A673 (cell line): ENCODE results near the gene ANO2. TPM values are rescaled to one million over a fixed set of nuclear protein-coding genes. Genes with fewer than 3 reads are reported as not detected.

Experiments used
- BruUV-seq: library from RNA; stranded (reverse); fragments of 400-500 nt; replicated peaks from 2 replicates; lab custom pipeline; 2021; lab: Mats Ljungman, UMichigan
- CTCF ChIA-PET: fragments of 300-600 bp; sonication (Branson Sonifier 250); formaldehyde crosslinking; loops from one replicate; lab custom pipeline; 2022; ENCODE audit warnings: antibody characterized with exemption; lab: Charles Lee
- POLR2A ChIA-PET: fragments of 300-600 bp; sonication (Branson Sonifier 250); formaldehyde crosslinking; loops from one replicate; lab custom pipeline; 2022; ENCODE audit warnings: antibody characterized with exemption; ENCODE audit not compliant: low non-redundant PET; lab: Charles Lee
- DNase-seq: peaks from one replicate; pipeline ENCODE4 v3.0.0-alpha.2; 2015; ENCODE audit warnings: low spot score
- H3K27ac ChIP-seq: fragments of 200-600 bp; sonication (generic); 2 replicates; pipeline ENCODE4 v1.5.1; 2016; ENCODE audit warnings: mixed run types, low read depth, mild to moderate bottlenecking, mixed read lengths, antibody characterized with exemption, low read length; ENCODE audit not compliant: poor library complexity, severe bottlenecking
- H3K27me3 ChIP-seq: fragments of 200-600 bp; sonication (generic); replicated peaks from 2 replicates; pipeline ENCODE4 v1.6.1; 2017; ENCODE audit warnings: mixed run types, low read depth, mild to moderate bottlenecking, mixed read lengths, antibody characterized with exemption, low read length; ENCODE audit not compliant: insufficient read depth, poor library complexity
- H3K36me3 ChIP-seq: fragments of 200-600 bp; sonication (generic); 2 replicates; pipeline ENCODE4 v1.6.1; 2016; ENCODE audit warnings: mixed run types, mild to moderate bottlenecking, mixed read lengths, antibody characterized with exemption, low read length; ENCODE audit not compliant: insufficient read depth, poor library complexity, severe bottlenecking
- H3K4me1 ChIP-seq: fragments of 200-600 bp; sonication (generic); 2 replicates; pipeline ENCODE4 v1.6.1; 2017; ENCODE audit warnings: mixed run types, mild to moderate bottlenecking, mixed read lengths, antibody characterized with exemption, low read length; ENCODE audit not compliant: insufficient read depth, poor library complexity, severe bottlenecking
- H3K4me3 ChIP-seq: fragments of 200-600 bp; sonication (generic); 2 replicates; pipeline ENCODE4 v1.5.1; 2016; ENCODE audit warnings: low read depth, mixed run types, mild to moderate bottlenecking, mixed read lengths, low read length; ENCODE audit not compliant: poor library complexity, severe bottlenecking
- H3K9me3 ChIP-seq: fragments of 200-600 bp; sonication (generic); 2 replicates; pipeline ENCODE4 v1.6.1; 2016; ENCODE audit warnings: mixed run types, low read depth, mild to moderate bottlenecking, mixed read lengths, antibody characterized with exemption, low read length; ENCODE audit not compliant: poor library complexity, severe bottlenecking
- EZH2 ChIP-seq: fragments of 200-600 bp; sonication (generic); IDR thresholded peaks from 2 replicates; pipeline ENCODE4 v1.6.1; 2017; ENCODE audit warnings: borderline replicate concordance, low read depth, mild to moderate bottlenecking, mixed read lengths, antibody characterized with exemption, low read length; ENCODE audit not compliant: poor library complexity, severe bottlenecking
- intact Hi-C: fragments of 100-400 bp; cut with micrococcal nuclease; formaldehyde crosslinking; loops from one replicate; pipeline ENCODE4 v1.10.0; 2022; ENCODE audit not compliant: unreplicated experiment
- total RNA-seq: library from RNA; stranded (reverse); gene quantifications from 2 replicates; pipeline ENCODE4 v1.2.3, GENCODE V29; 2021
- TF ChIP-seq, protein P1 (sequence below): fragments of 300-800, 200-600 bp; sonication (generic); conservative IDR thresholded peaks from 2 replicates; pipeline ENCODE4 v1.5.1; 2017; ENCODE audit warnings: low read depth, mild to moderate bottlenecking, antibody characterized with exemption, low read length, moderate library complexity, mixed read lengths

The ANO2 gene
- total RNA-seq, 1 experiment from 2014 or later, result not detected

GRCh38 chr12:5902736-5903135, 42.3 kb downstream of the ANO2 start:
- TF ChIP-seq EZH2, result no peak
- TF ChIP-seq, protein P1, sequence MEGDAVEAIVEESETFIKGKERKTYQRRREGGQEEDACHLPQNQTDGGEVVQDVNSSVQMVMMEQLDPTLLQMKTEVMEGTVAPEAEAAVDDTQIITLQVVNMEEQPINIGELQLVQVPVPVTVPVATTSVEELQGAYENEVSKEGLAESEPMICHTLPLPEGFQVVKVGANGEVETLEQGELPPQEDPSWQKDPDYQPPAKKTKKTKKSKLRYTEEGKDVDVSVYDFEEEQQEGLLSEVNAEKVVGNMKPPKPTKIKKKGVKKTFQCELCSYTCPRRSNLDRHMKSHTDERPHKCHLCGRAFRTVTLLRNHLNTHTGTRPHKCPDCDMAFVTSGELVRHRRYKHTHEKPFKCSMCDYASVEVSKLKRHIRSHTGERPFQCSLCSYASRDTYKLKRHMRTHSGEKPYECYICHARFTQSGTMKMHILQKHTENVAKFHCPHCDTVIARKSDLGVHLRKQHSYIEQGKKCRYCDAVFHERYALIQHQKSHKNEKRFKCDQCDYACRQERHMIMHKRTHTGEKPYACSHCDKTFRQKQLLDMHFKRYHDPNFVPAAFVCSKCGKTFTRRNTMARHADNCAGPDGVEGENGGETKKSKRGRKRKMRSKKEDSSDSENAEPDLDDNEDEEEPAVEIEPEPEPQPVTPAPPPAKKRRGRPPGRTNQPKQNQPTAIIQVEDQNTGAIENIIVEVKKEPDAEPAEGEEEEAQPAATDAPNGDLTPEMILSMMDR, result no peak
- Histone ChIP-seq H3K27ac (no peak overlapping the region), H3K36me3 (no peaks in the 10 kb centered on the region), H3K4me1 (no peaks in the 10 kb centered on the region), H3K4me3 (no peak overlapping the region), H3K9me3 (no peaks in the 10 kb centered on the region), H3K27me3 (peaks cover 25% of the 10 kb centered on the region)
- no TSS peak for BruUV-seq
- DNase-seq, result no peak
- POLR2A ChIA-PET, result no interaction called here
- intact Hi-C loops, result no loop called here
- CTCF ChIA-PET, result no interaction called here

DNA sequence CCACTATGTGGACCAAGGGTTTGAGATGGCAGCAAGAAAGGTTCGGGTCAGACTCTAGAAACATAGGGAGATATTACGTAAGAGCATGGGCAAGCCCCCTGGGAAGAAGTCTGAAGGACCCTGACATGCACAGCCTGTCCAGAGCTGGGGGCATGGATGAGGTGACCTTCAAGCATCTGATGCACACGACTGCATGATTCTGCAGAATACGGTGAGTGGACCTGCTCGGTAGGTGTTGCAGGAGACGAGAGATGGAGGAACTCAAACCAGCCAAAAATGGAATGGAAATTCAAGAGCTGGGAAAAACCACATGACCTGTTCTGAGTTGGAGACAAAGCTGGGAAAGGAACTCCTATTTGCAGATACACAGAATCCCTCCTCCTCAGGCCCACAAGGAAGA, 43.6 kb downstream of the ANO2 start:
- no TSS peak for BruUV-seq
- Histone ChIP-seq H3K27ac (no peak overlapping the region), H3K27me3 (peaks cover 25% of the 10 kb centered on the region), H3K4me3 (no peak overlapping the region), H3K36me3 (no peaks in the 10 kb centered on the region), H3K9me3 (no peaks in the 10 kb centered on the region), H3K4me1 (no peaks in the 10 kb centered on the region)
- no peak for DNase-seq
- intact Hi-C loops, result no loop called here
- TF ChIP-seq, protein P1, result no peak
- no peak for TF ChIP-seq EZH2
- CTCF ChIA-PET, result no interaction called here
- POLR2A ChIA-PET, result no interaction called here

- intact Hi-C loops, result no loop called here
- no peaks in the 10 kb centered on the region for H3K9me3 ChIP-seq
- H3K36me3 ChIP-seq, result no peaks in the 10 kb centered on the region
- no peak for DNase-seq
- H3K4me3 ChIP-seq, result no peak overlapping the region
- peaks cover 25% of the 10 kb centered on the region for H3K27me3 ChIP-seq
- POLR2A ChIA-PET, result no interaction called here
- CTCF ChIA-PET, result no interaction called here
- no peak overlapping the region for H3K27ac ChIP-seq
- no TSS peak for BruUV-seq
- TF ChIP-seq, protein P1, result no peak
- no peak for TF ChIP-seq EZH2
- no peaks in the 10 kb centered on the region for H3K4me1 ChIP-seq
Measured at GRCh38 chr12:5900533-5901205, 44.4 kb downstream of the ANO2 start.
